ENCODE measurements around the gene MAP3K13. TPM values are rescaled to one million over a fixed set of nuclear protein-coding genes. Genes with fewer than 3 reads are reported as not detected.

MAP3K13 gene
- total RNA-seq, 2 donors from 2014 or later = 9.4 to 12.6 TPM

GRCh38 chr3:185397676-185398075, 34.7 kb downstream of the MAP3K13 start:
- H3K27ac ChIP-seq = no peak overlapping the region
- peaks cover 0 to 4% of the 10 kb centered on the region in 2 donors for H3K4me1 ChIP-seq
- no peaks in the 10 kb centered on the region for H3K27me3 ChIP-seq
- H3K9me3 ChIP-seq = no peaks in the 10 kb centered on the region
- H3K4me3 ChIP-seq = no peak overlapping the region
- no peak for DNase-seq (ENCODE audit: low spot score)
- no peaks in the 10 kb centered on the region for H3K36me3 ChIP-seq
- TF ChIP-seq CTCF (IDR thresholded peaks at IDR 0.05) = no peak

GRCh38 chr3:185399737-185400667, 37.1 kb downstream of the MAP3K13 start:
- no peaks in the 10 kb centered on the region for H3K9me3 ChIP-seq
- H3K4me1 ChIP-seq = peaks cover 0 to 9% of the 10 kb centered on the region in 2 donors
- no peak overlapping the region for H3K4me3 ChIP-seq
- no peak overlapping the region for H3K27ac ChIP-seq
- DNase-seq (ENCODE audit: low spot score) = no peak
- H3K27me3 ChIP-seq = no peaks in the 10 kb centered on the region
- TF ChIP-seq CTCF (IDR thresholded peaks at IDR 0.05) = no peak
- H3K36me3 ChIP-seq = no peaks in the 10 kb centered on the region

- no peak for TF ChIP-seq CTCF (IDR thresholded peaks at IDR 0.05)
- no peaks in the 10 kb centered on the region for H3K27me3 ChIP-seq
- no peak for DNase-seq (ENCODE audit: low spot score)
- peaks cover 0 to 9% of the 10 kb centered on the region in 2 donors for H3K4me1 ChIP-seq
- H3K36me3 ChIP-seq = no peaks in the 10 kb centered on the region
- H3K4me3 ChIP-seq = no peak overlapping the region
- no peaks in the 10 kb centered on the region for H3K9me3 ChIP-seq
- H3K27ac ChIP-seq = no peak overlapping the region
These were observed 37.9 kb downstream of the MAP3K13 start for GRCh38 chr3:185400866-185401265.

- Histone ChIP-seq H3K9me3 (no peaks in the 10 kb centered on the region), H3K36me3 (no peaks in the 10 kb centered on the region), H3K27ac (no peak overlapping the region), H3K27me3 (no peaks in the 10 kb centered on the region), H3K4me1 (peaks cover 0 to 9% of the 10 kb centered on the region in 2 donors), H3K4me3 (no peak overlapping the region)
- no peak for TF ChIP-seq CTCF (IDR thresholded peaks at IDR 0.05)
- DNase-seq (ENCODE audit: low spot score) = no peak
These were observed 38.5 kb downstream of the MAP3K13 start for GRCh38 chr3:185401319-185401955.

GRCh38 chr3:185402561-185402960, 39.6 kb downstream of the MAP3K13 start:
- H3K4me3 ChIP-seq = no peak overlapping the region
- no peak overlapping the region for H3K27ac ChIP-seq
- peaks cover 0 to 9% of the 10 kb centered on the region in 2 donors for H3K4me1 ChIP-seq
- DNase-seq (ENCODE audit: low spot score) = no peak
- no peak for TF ChIP-seq CTCF (IDR thresholded peaks at IDR 0.05)
- H3K27me3 ChIP-seq = no peaks in the 10 kb centered on the region
- no peaks in the 10 kb centered on the region for H3K9me3 ChIP-seq
- no peaks in the 10 kb centered on the region for H3K36me3 ChIP-seq

Data from right atrium auricular region (tissue), 2 donors.